ENCODE results near the gene ABCA9.

The ABCA9 gene, protein sequence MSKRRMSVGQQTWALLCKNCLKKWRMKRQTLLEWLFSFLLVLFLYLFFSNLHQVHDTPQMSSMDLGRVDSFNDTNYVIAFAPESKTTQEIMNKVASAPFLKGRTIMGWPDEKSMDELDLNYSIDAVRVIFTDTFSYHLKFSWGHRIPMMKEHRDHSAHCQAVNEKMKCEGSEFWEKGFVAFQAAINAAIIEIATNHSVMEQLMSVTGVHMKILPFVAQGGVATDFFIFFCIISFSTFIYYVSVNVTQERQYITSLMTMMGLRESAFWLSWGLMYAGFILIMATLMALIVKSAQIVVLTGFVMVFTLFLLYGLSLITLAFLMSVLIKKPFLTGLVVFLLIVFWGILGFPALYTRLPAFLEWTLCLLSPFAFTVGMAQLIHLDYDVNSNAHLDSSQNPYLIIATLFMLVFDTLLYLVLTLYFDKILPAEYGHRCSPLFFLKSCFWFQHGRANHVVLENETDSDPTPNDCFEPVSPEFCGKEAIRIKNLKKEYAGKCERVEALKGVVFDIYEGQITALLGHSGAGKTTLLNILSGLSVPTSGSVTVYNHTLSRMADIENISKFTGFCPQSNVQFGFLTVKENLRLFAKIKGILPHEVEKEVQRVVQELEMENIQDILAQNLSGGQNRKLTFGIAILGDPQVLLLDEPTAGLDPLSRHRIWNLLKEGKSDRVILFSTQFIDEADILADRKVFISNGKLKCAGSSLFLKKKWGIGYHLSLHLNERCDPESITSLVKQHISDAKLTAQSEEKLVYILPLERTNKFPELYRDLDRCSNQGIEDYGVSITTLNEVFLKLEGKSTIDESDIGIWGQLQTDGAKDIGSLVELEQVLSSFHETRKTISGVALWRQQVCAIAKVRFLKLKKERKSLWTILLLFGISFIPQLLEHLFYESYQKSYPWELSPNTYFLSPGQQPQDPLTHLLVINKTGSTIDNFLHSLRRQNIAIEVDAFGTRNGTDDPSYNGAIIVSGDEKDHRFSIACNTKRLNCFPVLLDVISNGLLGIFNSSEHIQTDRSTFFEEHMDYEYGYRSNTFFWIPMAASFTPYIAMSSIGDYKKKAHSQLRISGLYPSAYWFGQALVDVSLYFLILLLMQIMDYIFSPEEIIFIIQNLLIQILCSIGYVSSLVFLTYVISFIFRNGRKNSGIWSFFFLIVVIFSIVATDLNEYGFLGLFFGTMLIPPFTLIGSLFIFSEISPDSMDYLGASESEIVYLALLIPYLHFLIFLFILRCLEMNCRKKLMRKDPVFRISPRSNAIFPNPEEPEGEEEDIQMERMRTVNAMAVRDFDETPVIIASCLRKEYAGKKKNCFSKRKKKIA (N-terminal part only)

DNA sequence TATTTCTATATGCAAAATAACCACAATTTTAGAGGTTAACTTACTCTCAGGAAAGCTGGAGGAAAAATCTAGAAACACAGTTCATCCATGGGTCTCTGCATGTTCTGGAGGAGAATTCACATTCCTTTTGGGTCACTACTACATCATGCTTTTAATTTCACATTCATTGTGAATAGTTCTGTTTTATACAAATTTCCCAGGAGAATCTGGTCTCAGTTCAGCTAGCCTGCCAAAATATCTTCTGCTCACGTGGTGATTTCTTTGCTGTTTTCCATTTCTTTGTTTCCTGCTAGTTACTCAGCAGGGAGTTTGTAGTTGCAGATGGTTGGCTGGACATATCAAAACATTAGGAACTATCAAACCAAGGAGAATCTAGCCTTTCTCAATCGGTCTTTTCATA lies at the start of gene ABCA9:
TSS of gene ABCA9 (minus strand) at position 106 of the 400 bp plus-strand sequence. CDS start 9,801 bp downstream, outside the sequence.
- H3K4me3 ChIP-seq (ENCODE audit: low read depth, low read length) = no peak within 1 kb of the TSS
- no peak for DNase-seq (ENCODE audit: low read depth)
- TF ChIP-seq, protein P1, sequence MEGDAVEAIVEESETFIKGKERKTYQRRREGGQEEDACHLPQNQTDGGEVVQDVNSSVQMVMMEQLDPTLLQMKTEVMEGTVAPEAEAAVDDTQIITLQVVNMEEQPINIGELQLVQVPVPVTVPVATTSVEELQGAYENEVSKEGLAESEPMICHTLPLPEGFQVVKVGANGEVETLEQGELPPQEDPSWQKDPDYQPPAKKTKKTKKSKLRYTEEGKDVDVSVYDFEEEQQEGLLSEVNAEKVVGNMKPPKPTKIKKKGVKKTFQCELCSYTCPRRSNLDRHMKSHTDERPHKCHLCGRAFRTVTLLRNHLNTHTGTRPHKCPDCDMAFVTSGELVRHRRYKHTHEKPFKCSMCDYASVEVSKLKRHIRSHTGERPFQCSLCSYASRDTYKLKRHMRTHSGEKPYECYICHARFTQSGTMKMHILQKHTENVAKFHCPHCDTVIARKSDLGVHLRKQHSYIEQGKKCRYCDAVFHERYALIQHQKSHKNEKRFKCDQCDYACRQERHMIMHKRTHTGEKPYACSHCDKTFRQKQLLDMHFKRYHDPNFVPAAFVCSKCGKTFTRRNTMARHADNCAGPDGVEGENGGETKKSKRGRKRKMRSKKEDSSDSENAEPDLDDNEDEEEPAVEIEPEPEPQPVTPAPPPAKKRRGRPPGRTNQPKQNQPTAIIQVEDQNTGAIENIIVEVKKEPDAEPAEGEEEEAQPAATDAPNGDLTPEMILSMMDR (IDR thresholded peaks at IDR 0.05; ENCODE audit: control insufficient read depth, extremely low read depth, insufficient read depth) = no peak

DNA sequence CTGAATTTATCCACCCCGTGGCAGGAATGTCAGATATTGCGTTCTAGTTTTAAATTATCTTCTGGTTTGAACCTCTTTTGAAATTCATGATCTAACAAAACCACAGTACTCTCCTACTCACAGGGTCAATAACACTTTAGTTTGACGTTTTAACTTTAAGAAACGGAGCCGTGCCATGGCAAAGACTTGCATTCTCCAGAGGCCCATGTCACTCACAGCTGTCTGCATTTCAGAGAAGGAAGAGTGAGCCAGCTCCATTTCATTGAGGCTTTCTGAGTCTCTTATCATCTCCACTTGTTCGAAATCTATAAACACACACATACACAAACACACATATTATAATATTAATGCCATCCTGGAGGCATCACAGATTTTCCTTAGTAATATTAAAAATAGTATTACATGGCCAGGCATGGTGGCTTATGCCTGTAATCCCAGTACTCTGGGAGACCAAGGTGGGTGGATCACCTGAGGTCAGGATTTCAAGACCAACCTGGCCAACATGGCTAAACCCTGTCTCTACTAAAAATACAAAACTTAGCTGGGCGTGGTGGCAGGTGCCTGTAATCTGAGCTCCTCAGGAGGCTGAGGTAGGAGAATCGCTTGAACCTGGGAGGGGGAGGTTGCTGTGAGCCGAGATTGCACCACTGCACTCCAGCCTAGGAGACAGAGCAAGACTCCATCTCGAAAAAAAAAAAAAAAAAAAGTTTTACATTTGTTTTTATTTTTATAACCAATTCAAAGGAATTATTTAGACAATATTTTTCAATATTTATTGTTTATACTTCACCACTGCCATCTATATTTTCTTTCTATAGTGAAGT lies 45.4 kb upstream of the ABCA9 start:
- no peak overlapping the region for H3K4me3 ChIP-seq (ENCODE audit: low read depth, low read length)
- DNase-seq (ENCODE audit: low read depth) = no peak
- TF ChIP-seq, protein P1 (IDR thresholded peaks at IDR 0.05; ENCODE audit: control insufficient read depth, extremely low read depth, insufficient read depth) = no peak

DNA sequence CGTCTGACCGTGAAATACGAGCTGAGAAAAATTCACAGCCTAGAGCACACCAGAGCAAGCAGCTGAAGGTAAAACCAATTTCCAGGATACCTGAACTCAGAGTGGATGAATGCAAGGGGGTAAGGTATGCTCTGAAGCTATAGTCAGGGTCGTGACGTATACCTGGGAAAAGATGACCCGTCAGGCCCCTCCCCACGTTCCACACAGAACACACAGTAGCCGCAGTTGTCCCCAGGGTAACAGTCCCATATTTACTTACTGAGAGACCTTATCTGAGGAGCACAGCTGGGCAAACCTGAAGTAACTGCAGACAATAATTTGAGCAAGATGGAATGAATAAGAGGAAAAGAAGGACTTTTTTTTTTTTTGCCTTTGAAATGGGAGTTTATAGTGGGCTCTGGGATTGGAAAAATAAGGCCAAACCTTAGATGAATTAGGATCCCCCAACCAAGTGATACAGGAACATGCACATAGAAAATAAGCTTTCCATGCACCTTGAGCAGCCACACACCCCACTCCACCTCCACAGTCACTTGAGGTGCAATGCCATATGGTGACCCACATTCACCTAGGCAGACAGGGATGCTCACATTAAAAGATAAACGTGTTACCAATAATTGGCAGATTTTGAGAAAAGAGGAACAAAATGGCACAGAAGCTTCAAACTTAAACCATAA lies 43.0 kb upstream of the ABCA9 start:
- H3K4me3 ChIP-seq (ENCODE audit: low read depth, low read length) = no peak overlapping the region
- no peak for DNase-seq (ENCODE audit: low read depth)
- TF ChIP-seq, protein P1 (IDR thresholded peaks at IDR 0.05; ENCODE audit: control insufficient read depth, extremely low read depth, insufficient read depth) = no peak

DNA sequence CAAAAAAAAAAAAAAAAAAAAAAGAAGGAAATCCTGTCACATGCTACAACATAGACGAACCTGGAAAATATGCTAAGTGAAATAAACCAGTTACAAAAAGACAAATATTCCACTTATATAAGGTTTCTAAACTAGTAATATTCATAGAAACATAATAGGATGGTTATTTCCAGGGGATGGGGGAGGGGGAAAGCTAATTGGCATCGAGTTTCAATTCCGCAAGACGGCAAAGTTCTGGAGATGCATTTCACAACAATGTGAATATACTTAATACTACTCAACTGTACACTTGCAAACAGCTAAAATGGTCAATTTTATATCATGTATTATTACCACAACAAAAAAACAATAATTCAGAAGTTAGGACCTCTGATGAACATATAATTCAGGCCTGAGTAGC lies 37.9 kb upstream of the ABCA9 start:
- DNase-seq (ENCODE audit: low read depth) = no peak
- H3K4me3 ChIP-seq (ENCODE audit: low read depth, low read length) = no peak overlapping the region
- TF ChIP-seq, protein P1 (IDR thresholded peaks at IDR 0.05; ENCODE audit: control insufficient read depth, extremely low read depth, insufficient read depth) = no peak

DNA sequence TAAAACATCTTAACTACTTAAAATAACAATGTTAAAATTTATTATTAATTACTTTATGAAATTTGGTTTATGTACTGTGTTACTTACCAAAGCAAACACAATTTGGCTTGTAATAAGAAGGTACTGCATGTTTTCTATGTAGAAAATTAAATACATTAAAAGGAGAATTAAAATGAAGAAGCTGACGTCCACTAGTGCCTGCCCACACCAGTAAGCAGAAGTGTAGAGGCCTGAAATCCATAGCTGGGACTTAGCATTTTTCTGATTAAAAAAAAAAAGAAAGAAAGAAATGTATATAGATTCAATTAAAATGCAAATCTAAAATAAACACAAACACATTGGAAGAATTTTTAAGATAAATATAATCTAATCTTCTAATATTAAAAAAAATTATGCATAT lies 35.8 kb upstream of the ABCA9 start:
- no peak for DNase-seq (ENCODE audit: low read depth)
- H3K4me3 ChIP-seq (ENCODE audit: low read depth, low read length) = no peak overlapping the region
- TF ChIP-seq, protein P1 (IDR thresholded peaks at IDR 0.05; ENCODE audit: control insufficient read depth, extremely low read depth, insufficient read depth) = no peak
